PC-3 (cell line): ENCODE results near the gene VANGL2. TPM values are rescaled to one million over a fixed set of nuclear protein-coding genes. Genes with fewer than 3 reads are reported as not detected.

Experiments
- ATAC-seq: fragments of 200-7000 bp; cut with Tn5 transposase; 2 replicates; pipeline ENCODE4 v1.9.1; 2020; ENCODE audit warnings: mild to moderate bottlenecking, moderate library complexity
- BruUV-seq: library from RNA; stranded (reverse); fragments of 400-500 nt; replicated peaks from 2 replicates; lab custom pipeline; 2021; lab: Mats Ljungman, UMichigan
- CTCF ChIA-PET: fragments of 300-600 bp; sonication (Branson Sonifier 250); formaldehyde crosslinking; loops from one replicate; lab custom pipeline; 2022; ENCODE audit warnings: antibody characterized with exemption; lab: Charles Lee
- POLR2A ChIA-PET: fragments of 300-600 bp; sonication (Branson Sonifier 250); formaldehyde crosslinking; loops from one replicate; lab custom pipeline; 2022; ENCODE audit warnings: antibody characterized with exemption; ENCODE audit not compliant: unreplicated experiment; lab: Charles Lee
- DNase-seq: peaks from one replicate; pipeline ENCODE4 v3.0.0-alpha.2; 2015
- H2AFZ ChIP-seq: fragments of 300-600 bp; sonication (generic); 2 replicates; pipeline ENCODE4 v1.6.0; 2016; ENCODE audit warnings: antibody characterized with exemption, low read length
- H3F3A ChIP-seq: fragments of 300-600 bp; sonication (generic); one replicate; pipeline ENCODE4 v1.6.0; 2017; ENCODE audit warnings: antibody characterized with exemption, low read length, control low read depth, mild to moderate bottlenecking; ENCODE audit not compliant: unreplicated experiment
- H3K27ac ChIP-seq: fragments of 300-600 bp; sonication (generic); 2 replicates; pipeline ENCODE4 v1.5.1; 2016; ENCODE audit warnings: mild to moderate bottlenecking, low read length
- H3K27me3 ChIP-seq: fragments of 300-600 bp; sonication (generic); 2 replicates; pipeline ENCODE4 v1.6.1; 2016; ENCODE audit warnings: low read length, mixed read lengths
- H3K36me3 ChIP-seq: fragments of 300-600 bp; sonication (generic); 2 replicates; pipeline ENCODE4 v1.6.1; 2016; ENCODE audit warnings: low read depth, mixed run types, low read length, mixed read lengths
- H3K4me1 ChIP-seq: fragments of 300-600 bp; sonication (generic); 2 replicates; pipeline ENCODE4 v1.5.1; 2016; ENCODE audit warnings: low read length; ENCODE audit not compliant: insufficient read depth
- H3K4me2 ChIP-seq: fragments of 300-600 bp; sonication (generic); 2 replicates; pipeline ENCODE4 v1.6.0; 2016; ENCODE audit warnings: low read length
- H3K4me3 ChIP-seq: fragments of 300-600 bp; sonication (generic); 2 replicates; pipeline ENCODE4 v1.5.1; 2016; ENCODE audit warnings: mild to moderate bottlenecking, low read length, mixed read lengths
- H3K79me2 ChIP-seq: fragments of 300-600 bp; sonication (generic); 2 replicates; pipeline ENCODE4 v1.6.1; 2017; ENCODE audit warnings: low read length, mixed read lengths
- H3K9ac ChIP-seq: fragments of 300-600 bp; sonication (generic); 2 replicates; pipeline ENCODE4 v1.6.0; 2016; ENCODE audit warnings: mild to moderate bottlenecking, low read length
- H3K9me2 ChIP-seq: fragments of 300-600 bp; sonication (generic); replicated peaks from 2 replicates; pipeline ENCODE4 v1.6.1; 2016; ENCODE audit warnings: mixed run types, low read length, mixed read lengths
- H3K9me3 ChIP-seq: fragments of 300-600 bp; sonication (generic); 2 replicates; pipeline ENCODE4 v1.6.1; 2016; ENCODE audit warnings: low read length, mixed read lengths
- H4K20me1 ChIP-seq: fragments of 300-600 bp; sonication (generic); 2 replicates; pipeline ENCODE4 v1.6.1; 2016; ENCODE audit warnings: low read length, mixed read lengths
- EZH2 ChIP-seq: fragments of 300-600 bp; sonication (generic); IDR thresholded peaks from one replicate; pipeline ENCODE4 v1.6.1; 2017; ENCODE audit warnings: antibody characterized with exemption, mild to moderate bottlenecking, low read length; ENCODE audit not compliant: unreplicated experiment
- EZH2phosphoT487 ChIP-seq: fragments of 300-600 bp; sonication (generic); IDR thresholded peaks from 2 replicates; pipeline ENCODE4 v1.6.1; 2018; ENCODE audit warnings: mild to moderate bottlenecking, antibody characterized with exemption, low read length, borderline replicate concordance
- intact Hi-C: fragments of 100-400 bp; cut with micrococcal nuclease; formaldehyde crosslinking; loops from 2 replicates; pipeline ENCODE4 v1.9.0; 2023
- total RNA-seq: library from RNA; depleted of rRNA; stranded (reverse); fragments of >200 nt; gene quantifications from 2 replicates; pipeline ENCODE4 v1.2.3, GENCODE V29; 2014
- TF ChIP-seq, protein P1 (sequence below): fragments of 300-600 bp; sonication (generic); conservative IDR thresholded peaks from 2 replicates; pipeline ENCODE4 v1.5.1; 2017; ENCODE audit warnings: antibody characterized with exemption, low read depth, mild to moderate bottlenecking, low read length

Gene VANGL2
- total RNA-seq, 1 experiment from 2014 or later, result 0.44 TPM

DNA sequence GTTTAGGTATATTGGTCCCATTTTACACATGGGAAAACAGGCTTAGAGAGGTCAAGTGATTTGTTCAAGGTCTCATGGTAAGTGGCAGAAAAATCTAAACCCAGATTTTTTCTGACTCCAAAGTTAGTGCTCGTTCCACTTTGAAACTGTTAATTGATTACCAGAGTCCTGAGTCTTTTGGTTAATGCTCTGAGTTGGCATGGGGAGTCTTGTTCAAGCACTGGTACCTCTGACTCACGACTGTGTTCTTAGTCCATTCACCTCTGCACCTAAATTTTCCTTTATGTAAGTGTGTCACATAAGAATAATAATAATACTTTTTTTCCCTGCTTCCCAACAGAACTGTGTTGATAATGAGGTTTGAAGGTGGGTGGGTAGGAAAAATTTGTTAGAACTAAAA lies 59.3 kb downstream of the VANGL2 start:
- Histone ChIP-seq H3K27ac (no peak overlapping the region), H3K4me2 (no peak overlapping the region), H3K9ac (no peak overlapping the region), H3F3A (no peaks in the 10 kb centered on the region), H3K9me2 (no peaks in the 10 kb centered on the region), H4K20me1 (no peaks in the 10 kb centered on the region), H2AFZ (no peak overlapping the region), H3K36me3 (no peaks in the 10 kb centered on the region), H3K4me3 (no peak overlapping the region), H3K27me3 (peaks cover 68% of the 10 kb centered on the region), H3K9me3 (no peaks in the 10 kb centered on the region), H3K79me2 (no peaks in the 10 kb centered on the region), H3K4me1 (no peaks in the 10 kb centered on the region)
- ATAC-seq (no peak), DNase-seq (no peak)
- CTCF ChIA-PET, result no interaction called here
- intact Hi-C loops, result no loop called here
- TF ChIP-seq EZH2phosphoT487, result no peak
- TF ChIP-seq EZH2, result no peak
- TF ChIP-seq, protein P1, sequence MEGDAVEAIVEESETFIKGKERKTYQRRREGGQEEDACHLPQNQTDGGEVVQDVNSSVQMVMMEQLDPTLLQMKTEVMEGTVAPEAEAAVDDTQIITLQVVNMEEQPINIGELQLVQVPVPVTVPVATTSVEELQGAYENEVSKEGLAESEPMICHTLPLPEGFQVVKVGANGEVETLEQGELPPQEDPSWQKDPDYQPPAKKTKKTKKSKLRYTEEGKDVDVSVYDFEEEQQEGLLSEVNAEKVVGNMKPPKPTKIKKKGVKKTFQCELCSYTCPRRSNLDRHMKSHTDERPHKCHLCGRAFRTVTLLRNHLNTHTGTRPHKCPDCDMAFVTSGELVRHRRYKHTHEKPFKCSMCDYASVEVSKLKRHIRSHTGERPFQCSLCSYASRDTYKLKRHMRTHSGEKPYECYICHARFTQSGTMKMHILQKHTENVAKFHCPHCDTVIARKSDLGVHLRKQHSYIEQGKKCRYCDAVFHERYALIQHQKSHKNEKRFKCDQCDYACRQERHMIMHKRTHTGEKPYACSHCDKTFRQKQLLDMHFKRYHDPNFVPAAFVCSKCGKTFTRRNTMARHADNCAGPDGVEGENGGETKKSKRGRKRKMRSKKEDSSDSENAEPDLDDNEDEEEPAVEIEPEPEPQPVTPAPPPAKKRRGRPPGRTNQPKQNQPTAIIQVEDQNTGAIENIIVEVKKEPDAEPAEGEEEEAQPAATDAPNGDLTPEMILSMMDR, result no peak
- no TSS peak for BruUV-seq
- POLR2A ChIA-PET, result no interaction called here

DNA sequence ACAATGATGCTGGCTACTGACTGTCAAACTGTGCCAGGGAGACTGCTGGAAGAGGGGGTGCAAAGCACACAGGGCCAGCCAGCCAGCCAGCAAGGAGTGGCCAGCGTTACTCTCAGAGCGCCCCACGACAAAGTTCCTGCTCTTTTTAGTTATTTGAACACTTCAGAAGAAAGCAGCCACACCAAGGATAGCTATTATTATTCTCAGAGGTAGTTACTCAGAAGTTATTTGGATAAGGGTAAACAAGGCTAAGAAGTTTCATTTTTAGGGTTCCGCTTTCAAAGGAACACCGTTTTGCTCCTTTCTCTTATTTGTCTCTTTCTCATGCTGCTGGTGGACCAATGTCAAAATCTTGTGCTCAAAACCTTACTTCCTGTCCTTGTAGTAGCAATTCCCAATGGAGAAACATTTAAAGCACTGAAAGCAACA lies 59.9 kb downstream of the VANGL2 start:
- Histone ChIP-seq H3K27me3 (peaks cover 68% of the 10 kb centered on the region), H3K27ac (no peak overlapping the region), H3K9me3 (no peaks in the 10 kb centered on the region), H4K20me1 (no peaks in the 10 kb centered on the region), H2AFZ (no peak overlapping the region), H3K36me3 (no peaks in the 10 kb centered on the region), H3K4me1 (no peaks in the 10 kb centered on the region), H3F3A (no peaks in the 10 kb centered on the region), H3K79me2 (no peaks in the 10 kb centered on the region), H3K4me3 (no peak overlapping the region), H3K9ac (no peak overlapping the region), H3K9me2 (no peaks in the 10 kb centered on the region), H3K4me2 (no peak overlapping the region)
- ChIA-PET POLR2A (no interaction called here), CTCF (no interaction called here)
- intact Hi-C loops, result no loop called here
- no TSS peak for BruUV-seq
- no peak for ATAC-seq
- TF ChIP-seq, protein P1, result no peak
- TF ChIP-seq EZH2phosphoT487 (no peak), EZH2 (no peak)
- DNase-seq, result no peak

DNA sequence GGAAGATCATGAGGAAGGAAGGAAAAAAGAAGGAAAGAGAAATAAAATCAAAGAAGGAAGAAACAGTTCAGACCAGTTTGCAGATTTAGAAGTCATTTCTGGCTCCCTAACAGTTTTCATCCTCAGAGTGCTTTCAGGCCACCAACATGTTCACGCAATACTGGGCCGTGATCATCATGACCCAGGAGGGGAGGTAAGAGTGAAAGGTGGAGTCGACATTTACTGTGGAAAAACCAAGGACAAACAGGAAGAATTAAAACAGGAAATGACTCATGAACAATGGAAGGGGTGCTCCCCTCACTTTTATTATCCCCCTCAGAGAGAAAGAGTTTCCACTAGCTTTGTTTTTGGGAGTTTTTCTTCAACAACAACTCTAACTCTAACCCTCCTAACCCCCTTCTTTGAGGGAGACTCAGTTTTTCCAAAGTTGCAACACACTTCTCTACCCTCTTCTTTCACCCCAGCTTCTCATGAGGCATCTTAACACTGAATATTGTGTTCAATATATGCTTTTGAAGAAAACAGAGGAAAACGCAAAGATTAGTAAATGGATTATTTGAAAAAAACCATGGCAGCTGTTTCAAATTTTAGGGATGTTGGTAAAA lies 60.4 kb downstream of the VANGL2 start:
- no peak overlapping the region for H3K27ac ChIP-seq
- no peak overlapping the region for H3K4me2 ChIP-seq
- ATAC-seq, result no peak
- H3K9me2 ChIP-seq, result no peaks in the 10 kb centered on the region
- no peaks in the 10 kb centered on the region for H3K9me3 ChIP-seq
- H3K79me2 ChIP-seq, result no peaks in the 10 kb centered on the region
- no peaks in the 10 kb centered on the region for H3K4me1 ChIP-seq
- no peaks in the 10 kb centered on the region for H3K36me3 ChIP-seq
- no peak overlapping the region for H3K4me3 ChIP-seq
- intact Hi-C loops, result no loop called here
- peaks cover 69% of the 10 kb centered on the region for H3K27me3 ChIP-seq
- H4K20me1 ChIP-seq, result no peaks in the 10 kb centered on the region
- H3K9ac ChIP-seq, result no peak overlapping the region
- no peak for DNase-seq
- H3F3A ChIP-seq, result no peaks in the 10 kb centered on the region
- no peak for TF ChIP-seq EZH2phosphoT487
- TF ChIP-seq, protein P1, result no peak
- TF ChIP-seq EZH2, result no peak
- ChIA-PET POLR2A (no interaction called here), CTCF (no interaction called here)
- H2AFZ ChIP-seq, result no peak overlapping the region
- BruUV-seq, result no TSS peak
